ENCODE results near the gene CDC25A.

Gene CDC25A

DNA sequence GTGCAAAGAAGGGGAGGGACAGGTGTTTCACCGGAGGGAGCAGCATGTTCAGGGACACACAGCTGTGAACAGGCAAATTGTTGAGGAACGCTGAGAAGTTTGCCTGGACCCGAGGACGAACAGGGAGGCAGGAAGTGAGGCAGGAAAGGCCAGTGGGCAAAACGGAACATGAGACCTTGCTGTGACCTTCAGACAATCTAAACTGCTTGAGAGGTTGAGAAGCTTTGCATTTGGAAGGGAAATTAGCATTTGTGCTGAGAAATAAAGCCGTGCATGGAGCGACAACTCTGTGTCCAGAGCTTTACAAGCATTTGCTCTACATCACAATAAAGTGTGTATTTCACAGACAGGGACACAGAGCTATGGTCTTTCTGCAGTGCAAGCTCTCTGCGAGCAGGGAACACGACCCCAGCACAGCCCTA lies 47.9 kb downstream of the CDC25A start:
- TF ChIP-seq ZFP3 (CRISPR knock-in tag; IDR thresholded peaks at IDR 0.05) (no peak), ESRRG (CRISPR knock-in tag; IDR thresholded peaks at IDR 0.05) (no peak), ARNTL (CRISPR knock-in tag; IDR thresholded peaks at IDR 0.05; ENCODE audit: borderline replicate concordance, low read depth) (no peak), RARB (CRISPR knock-in tag; IDR thresholded peaks at IDR 0.05) (no peak), SNAI2 (CRISPR knock-in tag; IDR thresholded peaks at IDR 0.05) (no peak)
- TF ChIP-seq, protein P1, sequence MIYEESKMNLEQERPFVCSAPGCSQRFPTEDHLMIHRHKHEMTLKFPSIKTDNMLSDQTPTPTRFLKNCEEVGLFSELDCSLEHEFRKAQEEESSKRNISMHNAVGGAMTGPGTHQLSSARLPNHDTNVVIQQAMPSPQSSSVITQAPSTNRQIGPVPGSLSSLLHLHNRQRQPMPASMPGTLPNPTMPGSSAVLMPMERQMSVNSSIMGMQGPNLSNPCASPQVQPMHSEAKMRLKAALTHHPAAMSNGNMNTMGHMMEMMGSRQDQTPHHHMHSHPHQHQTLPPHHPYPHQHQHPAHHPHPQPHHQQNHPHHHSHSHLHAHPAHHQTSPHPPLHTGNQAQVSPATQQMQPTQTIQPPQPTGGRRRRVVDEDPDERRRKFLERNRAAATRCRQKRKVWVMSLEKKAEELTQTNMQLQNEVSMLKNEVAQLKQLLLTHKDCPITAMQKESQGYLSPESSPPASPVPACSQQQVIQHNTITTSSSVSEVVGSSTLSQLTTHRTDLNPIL (CRISPR knock-in tag; IDR thresholded peaks at IDR 0.05; ENCODE audit: low read depth), result no peak
- ATAC-seq, result no peak

DNA sequence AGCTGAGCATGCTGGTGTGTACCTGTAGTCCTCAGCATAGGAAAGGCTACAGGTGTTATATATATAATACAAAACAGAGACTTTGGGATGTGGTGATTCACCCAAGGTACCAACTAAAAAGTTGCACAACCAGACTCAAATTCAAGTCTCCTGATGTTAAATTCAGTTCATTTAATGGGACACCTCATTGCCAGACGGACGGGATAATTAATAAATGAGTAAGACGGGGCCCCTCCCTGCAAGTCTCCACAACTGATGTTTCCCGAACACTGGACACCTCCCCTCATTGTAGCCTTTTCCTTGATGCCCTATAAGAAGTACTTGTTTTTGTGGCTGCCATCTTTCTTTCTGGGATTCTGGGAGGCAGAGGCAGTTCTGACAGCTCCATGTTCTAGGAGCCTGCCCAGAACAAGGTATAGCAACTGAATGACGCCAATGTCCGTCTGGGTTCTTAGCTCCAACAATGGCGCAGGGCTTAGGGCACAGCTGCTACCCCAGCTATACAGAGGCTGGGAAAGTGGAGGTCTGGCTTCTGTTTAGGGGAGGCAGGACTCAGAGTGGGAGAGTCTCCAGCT lies 50.7 kb downstream of the CDC25A start:
- TF ChIP-seq ZNF8 (CRISPR knock-in tag; IDR thresholded peaks at IDR 0.05), result no peak
- TF ChIP-seq ZC3H10 (CRISPR knock-in tag; IDR thresholded peaks at IDR 0.05), result no peak
- TF ChIP-seq ZNF70 (CRISPR knock-in tag; IDR thresholded peaks at IDR 0.05), result no peak
- TF ChIP-seq ARNTL (CRISPR knock-in tag; IDR thresholded peaks at IDR 0.05; ENCODE audit: borderline replicate concordance, low read depth), result no peak
- TF ChIP-seq TOX (CRISPR knock-in tag; IDR thresholded peaks at IDR 0.05; ENCODE audit: borderline replicate concordance), result no peak
- no peak for TF ChIP-seq ISL1 (CRISPR knock-in tag; IDR thresholded peaks at IDR 0.05)
- no peak for TF ChIP-seq GLIS3 (CRISPR knock-in tag; IDR thresholded peaks at IDR 0.05)
- TF ChIP-seq, protein P2, sequence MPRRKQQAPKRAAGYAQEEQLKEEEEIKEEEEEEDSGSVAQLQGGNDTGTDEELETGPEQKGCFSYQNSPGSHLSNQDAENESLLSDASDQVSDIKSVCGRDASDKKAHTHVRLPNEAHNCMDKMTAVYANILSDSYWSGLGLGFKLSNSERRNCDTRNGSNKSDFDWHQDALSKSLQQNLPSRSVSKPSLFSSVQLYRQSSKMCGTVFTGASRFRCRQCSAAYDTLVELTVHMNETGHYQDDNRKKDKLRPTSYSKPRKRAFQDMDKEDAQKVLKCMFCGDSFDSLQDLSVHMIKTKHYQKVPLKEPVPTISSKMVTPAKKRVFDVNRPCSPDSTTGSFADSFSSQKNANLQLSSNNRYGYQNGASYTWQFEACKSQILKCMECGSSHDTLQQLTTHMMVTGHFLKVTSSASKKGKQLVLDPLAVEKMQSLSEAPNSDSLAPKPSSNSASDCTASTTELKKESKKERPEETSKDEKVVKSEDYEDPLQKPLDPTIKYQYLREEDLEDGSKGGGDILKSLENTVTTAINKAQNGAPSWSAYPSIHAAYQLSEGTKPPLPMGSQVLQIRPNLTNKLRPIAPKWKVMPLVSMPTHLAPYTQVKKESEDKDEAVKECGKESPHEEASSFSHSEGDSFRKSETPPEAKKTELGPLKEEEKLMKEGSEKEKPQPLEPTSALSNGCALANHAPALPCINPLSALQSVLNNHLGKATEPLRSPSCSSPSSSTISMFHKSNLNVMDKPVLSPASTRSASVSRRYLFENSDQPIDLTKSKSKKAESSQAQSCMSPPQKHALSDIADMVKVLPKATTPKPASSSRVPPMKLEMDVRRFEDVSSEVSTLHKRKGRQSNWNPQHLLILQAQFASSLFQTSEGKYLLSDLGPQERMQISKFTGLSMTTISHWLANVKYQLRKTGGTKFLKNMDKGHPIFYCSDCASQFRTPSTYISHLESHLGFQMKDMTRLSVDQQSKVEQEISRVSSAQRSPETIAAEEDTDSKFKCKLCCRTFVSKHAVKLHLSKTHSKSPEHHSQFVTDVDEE (CRISPR knock-in tag; IDR thresholded peaks at IDR 0.05), result no peak
- ATAC-seq, result no peak

DNA sequence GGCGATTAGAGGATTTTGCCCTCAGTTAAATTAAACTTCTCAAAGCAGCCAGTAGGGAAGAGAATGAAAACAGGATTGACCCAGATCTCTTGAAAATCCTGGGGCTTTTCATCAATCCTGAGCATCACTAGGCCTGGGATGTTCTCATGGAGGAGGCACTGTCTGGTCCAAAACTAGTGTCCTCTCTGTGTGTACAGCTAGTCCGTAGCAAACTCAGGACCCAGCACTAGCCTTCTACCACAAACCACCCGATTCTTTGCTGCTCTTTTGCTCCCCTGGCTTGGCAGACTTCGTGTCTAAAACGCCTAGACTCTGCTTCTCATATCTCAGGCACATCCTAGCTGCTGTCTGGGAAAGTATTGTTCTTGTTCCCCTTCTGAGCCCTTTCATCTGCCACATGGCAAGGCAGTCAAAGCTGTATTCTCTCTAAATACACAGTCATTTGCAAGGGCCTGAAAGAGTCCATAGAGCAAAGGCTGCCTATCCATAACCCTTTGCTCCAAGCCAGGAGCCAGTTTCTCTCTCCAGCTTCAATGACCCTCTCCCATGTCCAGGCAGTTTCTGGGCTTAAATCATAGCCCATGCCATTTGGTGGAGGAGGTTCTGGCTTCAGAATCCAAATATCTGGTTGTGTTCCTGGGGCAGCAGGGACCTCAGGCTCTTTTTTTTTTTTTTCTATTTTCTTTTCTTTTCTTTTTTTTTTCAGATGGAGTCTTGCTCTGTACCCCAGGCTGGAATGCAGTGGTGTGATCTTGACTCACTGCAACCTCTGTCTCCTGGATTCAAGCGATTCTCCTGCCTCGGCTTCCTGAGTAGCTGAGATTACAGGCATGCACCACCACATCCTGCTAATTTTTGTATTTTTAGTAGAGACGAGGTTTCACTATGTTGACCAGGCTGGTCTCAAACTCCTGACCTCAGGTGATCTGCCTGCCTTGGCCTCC lies 52.4 kb downstream of the CDC25A start:
- ATAC-seq, result no peak; the same call in 2 of the 3 replicates
- TF ChIP-seq RARB (CRISPR knock-in tag; IDR thresholded peaks at IDR 0.05), result no peak
- no peak for TF ChIP-seq ESRRG (CRISPR knock-in tag; IDR thresholded peaks at IDR 0.05)
- no peak for TF ChIP-seq BACH2 (CRISPR knock-in tag; IDR thresholded peaks at IDR 0.05; ENCODE audit: borderline replicate concordance)
- TF ChIP-seq ZNF70 (CRISPR knock-in tag; IDR thresholded peaks at IDR 0.05), result no peak
- no peak for TF ChIP-seq OSR1 (CRISPR knock-in tag; IDR thresholded peaks at IDR 0.05)
- TF ChIP-seq, protein P3, sequence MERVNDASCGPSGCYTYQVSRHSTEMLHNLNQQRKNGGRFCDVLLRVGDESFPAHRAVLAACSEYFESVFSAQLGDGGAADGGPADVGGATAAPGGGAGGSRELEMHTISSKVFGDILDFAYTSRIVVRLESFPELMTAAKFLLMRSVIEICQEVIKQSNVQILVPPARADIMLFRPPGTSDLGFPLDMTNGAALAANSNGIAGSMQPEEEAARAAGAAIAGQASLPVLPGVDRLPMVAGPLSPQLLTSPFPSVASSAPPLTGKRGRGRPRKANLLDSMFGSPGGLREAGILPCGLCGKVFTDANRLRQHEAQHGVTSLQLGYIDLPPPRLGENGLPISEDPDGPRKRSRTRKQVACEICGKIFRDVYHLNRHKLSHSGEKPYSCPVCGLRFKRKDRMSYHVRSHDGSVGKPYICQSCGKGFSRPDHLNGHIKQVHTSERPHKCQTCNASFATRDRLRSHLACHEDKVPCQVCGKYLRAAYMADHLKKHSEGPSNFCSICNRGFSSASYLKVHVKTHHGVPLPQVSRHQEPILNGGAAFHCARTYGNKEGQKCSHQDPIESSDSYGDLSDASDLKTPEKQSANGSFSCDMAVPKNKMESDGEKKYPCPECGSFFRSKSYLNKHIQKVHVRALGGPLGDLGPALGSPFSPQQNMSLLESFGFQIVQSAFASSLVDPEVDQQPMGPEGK (CRISPR knock-in tag; IDR thresholded peaks at IDR 0.05; ENCODE audit: borderline replicate concordance), result no peak
- TF ChIP-seq ZNF565 (CRISPR knock-in tag; conservative IDR thresholded peaks at IDR 0.05; ENCODE audit: low read depth), result no peak
- TF ChIP-seq, protein P1 (CRISPR knock-in tag; IDR thresholded peaks at IDR 0.05; ENCODE audit: low read depth), result no peak
- no peak for TF ChIP-seq ZNF8 (CRISPR knock-in tag; IDR thresholded peaks at IDR 0.05)
- TF ChIP-seq ZFP30 (CRISPR knock-in tag; IDR thresholded peaks at IDR 0.05), result no peak
- TF ChIP-seq, protein P4, sequence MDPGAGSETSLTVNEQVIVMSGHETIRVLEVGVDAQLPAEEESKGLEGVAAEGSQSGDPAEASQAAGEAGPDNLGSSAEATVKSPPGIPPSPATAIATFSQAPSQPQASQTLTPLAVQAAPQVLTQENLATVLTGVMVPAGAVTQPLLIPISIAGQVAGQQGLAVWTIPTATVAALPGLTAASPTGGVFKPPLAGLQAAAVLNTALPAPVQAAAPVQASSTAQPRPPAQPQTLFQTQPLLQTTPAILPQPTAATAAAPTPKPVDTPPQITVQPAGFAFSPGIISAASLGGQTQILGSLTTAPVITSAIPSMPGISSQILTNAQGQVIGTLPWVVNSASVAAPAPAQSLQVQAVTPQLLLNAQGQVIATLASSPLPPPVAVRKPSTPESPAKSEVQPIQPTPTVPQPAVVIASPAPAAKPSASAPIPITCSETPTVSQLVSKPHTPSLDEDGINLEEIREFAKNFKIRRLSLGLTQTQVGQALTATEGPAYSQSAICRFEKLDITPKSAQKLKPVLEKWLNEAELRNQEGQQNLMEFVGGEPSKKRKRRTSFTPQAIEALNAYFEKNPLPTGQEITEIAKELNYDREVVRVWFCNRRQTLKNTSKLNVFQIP (CRISPR knock-in tag; IDR thresholded peaks at IDR 0.05; ENCODE audit: borderline replicate concordance, low read depth), result no peak
- no peak for TF ChIP-seq ZFP3 (CRISPR knock-in tag; IDR thresholded peaks at IDR 0.05)
- TF ChIP-seq, protein P2 (CRISPR knock-in tag; IDR thresholded peaks at IDR 0.05), result no peak
- no peak for TF ChIP-seq PPARA (CRISPR knock-in tag; IDR thresholded peaks at IDR 0.05; ENCODE audit: borderline replicate concordance)
- TF ChIP-seq, protein P5, sequence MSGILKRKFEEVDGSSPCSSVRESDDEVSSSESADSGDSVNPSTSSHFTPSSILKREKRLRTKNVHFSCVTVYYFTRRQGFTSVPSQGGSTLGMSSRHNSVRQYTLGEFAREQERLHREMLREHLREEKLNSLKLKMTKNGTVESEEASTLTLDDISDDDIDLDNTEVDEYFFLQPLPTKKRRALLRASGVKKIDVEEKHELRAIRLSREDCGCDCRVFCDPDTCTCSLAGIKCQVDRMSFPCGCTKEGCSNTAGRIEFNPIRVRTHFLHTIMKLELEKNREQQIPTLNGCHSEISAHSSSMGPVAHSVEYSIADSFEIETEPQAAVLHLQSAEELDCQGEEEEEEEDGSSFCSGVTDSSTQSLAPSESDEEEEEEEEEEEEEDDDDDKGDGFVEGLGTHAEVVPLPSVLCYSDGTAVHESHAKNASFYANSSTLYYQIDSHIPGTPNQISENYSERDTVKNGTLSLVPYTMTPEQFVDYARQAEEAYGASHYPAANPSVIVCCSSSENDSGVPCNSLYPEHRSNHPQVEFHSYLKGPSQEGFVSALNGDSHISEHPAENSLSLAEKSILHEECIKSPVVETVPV (CRISPR knock-in tag; IDR thresholded peaks at IDR 0.05), result no peak

Measured in SK-N-SH treated with all-trans-retinoic acid at 6 μM for 48 hours (cell line).